Neural cell (in vitro differentiated cells): ENCODE measurements around the gene DNAH1. TPM values are rescaled to one million over a fixed set of nuclear protein-coding genes. Genes with fewer than 3 reads are reported as not detected.

ENCODE experiments used
- H2AFZ ChIP-seq: fragments of 200-600, 300-800 bp; sonication (generic), shearing (Covaris generic); 2 replicates; pipeline ENCODE4 v1.6.0; 2014; ENCODE audit warnings: low read depth, mild to moderate bottlenecking, antibody characterized with exemption, low read length, moderate library complexity
- H3F3A ChIP-seq: fragments of 200-600 bp; shearing (Covaris generic); 2 replicates; pipeline ENCODE4 v1.6.1; 2016; ENCODE audit warnings: mild to moderate bottlenecking, moderate library complexity, mixed read lengths, antibody characterized with exemption, low read length; ENCODE audit not compliant: insufficient read depth, poor library complexity, severe bottlenecking
- H3K27ac ChIP-seq: fragments of 200-600, 300-800 bp; sonication (generic), shearing (Covaris generic); 2 replicates; pipeline ENCODE4 v1.5.1; 2014; ENCODE audit warnings: mild to moderate bottlenecking, low read length, moderate library complexity
- H3K27me3 ChIP-seq: fragments of 300-800, 200-600 bp; sonication (generic), shearing (Covaris generic); 2 replicates; pipeline ENCODE4 v1.6.0; 2014; ENCODE audit warnings: mild to moderate bottlenecking, low read depth, low read length, moderate library complexity; ENCODE audit not compliant: insufficient read depth
- H3K36me3 ChIP-seq: fragments of 300-800, 200-600 bp; sonication (generic), shearing (Covaris generic); 2 replicates; pipeline ENCODE4 v1.5.1; 2014; ENCODE audit warnings: mild to moderate bottlenecking, antibody characterized with exemption, low read length, moderate library complexity; ENCODE audit not compliant: insufficient read depth
- H3K4me2 ChIP-seq: fragments of 300-800, 200-600 bp; sonication (generic), shearing (Covaris generic); 2 replicates; pipeline ENCODE4 v1.6.0; 2014; ENCODE audit warnings: mild to moderate bottlenecking, low read length
- H3K4me3 ChIP-seq: fragments of 300-800, 200-600 bp; sonication (generic), shearing (Covaris generic); 2 replicates; pipeline ENCODE4 v1.5.1; 2014; ENCODE audit warnings: mild to moderate bottlenecking, low read length, moderate library complexity
- H3K79me2 ChIP-seq: fragments of 200-600 bp; shearing (Covaris generic); replicated peaks from 2 replicates; pipeline ENCODE4 v1.6.0; 2014; ENCODE audit warnings: mild to moderate bottlenecking, low read length, moderate library complexity; ENCODE audit not compliant: insufficient read depth
- H3K9ac ChIP-seq: fragments of 300-800, 200-600 bp; sonication (generic), shearing (Covaris generic); 2 replicates; pipeline ENCODE4 v1.6.1; 2016; ENCODE audit warnings: mild to moderate bottlenecking, low read length, mixed read lengths
- H3K9me2 ChIP-seq: fragments of 200-600 bp; shearing (Covaris generic); 2 replicates; pipeline ENCODE4 v1.6.1; 2016; ENCODE audit warnings: mild to moderate bottlenecking, low read length, mixed read lengths; ENCODE audit not compliant: insufficient read depth
- H3K9me3 ChIP-seq: fragments of 200-600, 300-800 bp; sonication (generic), shearing (Covaris generic); 2 replicates; pipeline ENCODE4 v1.6.1; 2016; ENCODE audit warnings: mild to moderate bottlenecking, mixed run types, low read length, moderate library complexity, mixed read lengths
- H4K20me1 ChIP-seq: fragments of 200-600 bp; shearing (Covaris generic); 2 replicates; pipeline ENCODE4 v1.6.1; 2016; ENCODE audit warnings: mild to moderate bottlenecking, mixed run types; ENCODE audit not compliant: insufficient read depth
- EP300 ChIP-seq: fragments of 450-650 bp; conservative IDR thresholded peaks from 2 replicates; pipeline ENCODE4 v1.6.1; 2014; ENCODE audit warnings: antibody characterized with exemption, mild to moderate bottlenecking, moderate library complexity; ENCODE audit not compliant: poor library complexity, severe bottlenecking
- EZH2 ChIP-seq: fragments of 200-600, 300-800 bp; shearing (Covaris generic), sonication (generic); IDR thresholded peaks from 2 replicates; pipeline ENCODE4 v1.6.1; 2014; ENCODE audit warnings: antibody characterized with exemption, low read length, borderline replicate concordance, mild to moderate bottlenecking; ENCODE audit not compliant: insufficient read depth, poor library complexity, severe bottlenecking
- MXI1 ChIP-seq: fragments of 450-650 bp; conservative IDR thresholded peaks from 2 replicates; pipeline ENCODE4 v1.6.1; 2014; ENCODE audit warnings: antibody characterized with exemption, mild to moderate bottlenecking; ENCODE audit not compliant: poor library complexity, severe bottlenecking
- POLR2AphosphoS5 ChIP-seq: IDR thresholded peaks from 2 replicates; pipeline ENCODE4 v1.6.1; 2012
- RAD21 ChIP-seq: fragments of 450-650 bp; conservative IDR thresholded peaks from 2 replicates; pipeline ENCODE4 v1.6.1; 2014; ENCODE audit warnings: antibody characterized with exemption, mild to moderate bottlenecking, moderate library complexity
- SMC3 ChIP-seq: fragments of 450-650 bp; conservative IDR thresholded peaks from 2 replicates; pipeline ENCODE4 v1.6.1; 2014; ENCODE audit warnings: antibody characterized with exemption, mild to moderate bottlenecking, moderate library complexity; ENCODE audit not compliant: poor library complexity
- TAF1 ChIP-seq: IDR thresholded peaks from 2 replicates; pipeline ENCODE4 v1.6.1; 2012; ENCODE audit warnings: low read depth
- polyA plus RNA-seq: library from polyadenylated mRNA; depleted of rRNA; stranded (reverse); fragments of >200 nt; gene quantifications from 2 replicates; pipeline ENCODE4 v1.2.3, GENCODE V29; 2014
- TF ChIP-seq, protein P1 (sequence below): fragments of 450-650 bp; IDR thresholded peaks from 2 replicates; pipeline ENCODE4 v1.5.1; 2014; ENCODE audit warnings: antibody characterized with exemption, mild to moderate bottlenecking, moderate library complexity; ENCODE audit not compliant: poor library complexity, severe bottlenecking
- TF ChIP-seq, protein P2 (sequence below): IDR thresholded peaks from 2 replicates; pipeline ENCODE4 v1.6.1; 2012; ENCODE audit warnings: borderline replicate concordance

The DNAH1 gene
- polyA plus RNA-seq, 1 donor from 2014 or later, result 5.4 TPM

DNA sequence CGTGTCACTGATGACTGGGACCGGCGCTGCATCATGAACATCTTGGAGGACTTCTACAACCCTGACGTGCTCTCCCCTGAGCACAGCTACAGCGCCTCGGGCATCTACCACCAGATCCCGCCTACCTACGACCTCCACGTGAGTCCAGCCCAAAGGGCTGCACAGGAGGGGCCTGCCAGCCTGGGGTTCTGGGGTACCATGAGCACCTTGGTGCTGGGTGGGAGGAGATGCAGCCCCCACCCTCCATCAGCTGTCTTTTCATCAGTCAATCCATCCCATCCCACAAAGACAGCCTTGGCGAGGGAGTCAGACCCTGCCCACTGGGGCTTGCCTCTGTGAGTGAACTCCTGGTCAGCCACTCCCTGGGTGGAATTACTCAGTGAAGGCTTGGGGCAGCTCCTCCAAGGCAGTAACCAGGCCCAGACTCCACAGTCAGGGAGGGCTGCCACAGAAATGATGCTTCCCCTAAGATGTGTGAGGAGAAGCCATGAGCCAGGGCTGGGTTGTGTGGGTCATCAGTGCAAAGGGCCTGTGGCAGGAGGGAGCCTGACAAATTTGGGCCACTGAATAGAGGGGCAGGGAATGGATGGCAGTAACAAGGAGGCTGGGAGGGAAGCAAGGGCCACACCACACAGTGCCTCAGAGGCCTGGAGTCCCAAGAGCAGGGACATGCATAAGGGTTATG is 80.9 kb downstream of the DNAH1 start:
- no peaks in the 10 kb centered on the region for H4K20me1 ChIP-seq
- H2AFZ ChIP-seq, result no peak overlapping the region
- no peaks in the 10 kb centered on the region for H3F3A ChIP-seq
- H3K9me2 ChIP-seq, result no peaks in the 10 kb centered on the region
- TF ChIP-seq, protein P1, sequence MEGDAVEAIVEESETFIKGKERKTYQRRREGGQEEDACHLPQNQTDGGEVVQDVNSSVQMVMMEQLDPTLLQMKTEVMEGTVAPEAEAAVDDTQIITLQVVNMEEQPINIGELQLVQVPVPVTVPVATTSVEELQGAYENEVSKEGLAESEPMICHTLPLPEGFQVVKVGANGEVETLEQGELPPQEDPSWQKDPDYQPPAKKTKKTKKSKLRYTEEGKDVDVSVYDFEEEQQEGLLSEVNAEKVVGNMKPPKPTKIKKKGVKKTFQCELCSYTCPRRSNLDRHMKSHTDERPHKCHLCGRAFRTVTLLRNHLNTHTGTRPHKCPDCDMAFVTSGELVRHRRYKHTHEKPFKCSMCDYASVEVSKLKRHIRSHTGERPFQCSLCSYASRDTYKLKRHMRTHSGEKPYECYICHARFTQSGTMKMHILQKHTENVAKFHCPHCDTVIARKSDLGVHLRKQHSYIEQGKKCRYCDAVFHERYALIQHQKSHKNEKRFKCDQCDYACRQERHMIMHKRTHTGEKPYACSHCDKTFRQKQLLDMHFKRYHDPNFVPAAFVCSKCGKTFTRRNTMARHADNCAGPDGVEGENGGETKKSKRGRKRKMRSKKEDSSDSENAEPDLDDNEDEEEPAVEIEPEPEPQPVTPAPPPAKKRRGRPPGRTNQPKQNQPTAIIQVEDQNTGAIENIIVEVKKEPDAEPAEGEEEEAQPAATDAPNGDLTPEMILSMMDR, result no peak
- TF ChIP-seq, protein P2, sequence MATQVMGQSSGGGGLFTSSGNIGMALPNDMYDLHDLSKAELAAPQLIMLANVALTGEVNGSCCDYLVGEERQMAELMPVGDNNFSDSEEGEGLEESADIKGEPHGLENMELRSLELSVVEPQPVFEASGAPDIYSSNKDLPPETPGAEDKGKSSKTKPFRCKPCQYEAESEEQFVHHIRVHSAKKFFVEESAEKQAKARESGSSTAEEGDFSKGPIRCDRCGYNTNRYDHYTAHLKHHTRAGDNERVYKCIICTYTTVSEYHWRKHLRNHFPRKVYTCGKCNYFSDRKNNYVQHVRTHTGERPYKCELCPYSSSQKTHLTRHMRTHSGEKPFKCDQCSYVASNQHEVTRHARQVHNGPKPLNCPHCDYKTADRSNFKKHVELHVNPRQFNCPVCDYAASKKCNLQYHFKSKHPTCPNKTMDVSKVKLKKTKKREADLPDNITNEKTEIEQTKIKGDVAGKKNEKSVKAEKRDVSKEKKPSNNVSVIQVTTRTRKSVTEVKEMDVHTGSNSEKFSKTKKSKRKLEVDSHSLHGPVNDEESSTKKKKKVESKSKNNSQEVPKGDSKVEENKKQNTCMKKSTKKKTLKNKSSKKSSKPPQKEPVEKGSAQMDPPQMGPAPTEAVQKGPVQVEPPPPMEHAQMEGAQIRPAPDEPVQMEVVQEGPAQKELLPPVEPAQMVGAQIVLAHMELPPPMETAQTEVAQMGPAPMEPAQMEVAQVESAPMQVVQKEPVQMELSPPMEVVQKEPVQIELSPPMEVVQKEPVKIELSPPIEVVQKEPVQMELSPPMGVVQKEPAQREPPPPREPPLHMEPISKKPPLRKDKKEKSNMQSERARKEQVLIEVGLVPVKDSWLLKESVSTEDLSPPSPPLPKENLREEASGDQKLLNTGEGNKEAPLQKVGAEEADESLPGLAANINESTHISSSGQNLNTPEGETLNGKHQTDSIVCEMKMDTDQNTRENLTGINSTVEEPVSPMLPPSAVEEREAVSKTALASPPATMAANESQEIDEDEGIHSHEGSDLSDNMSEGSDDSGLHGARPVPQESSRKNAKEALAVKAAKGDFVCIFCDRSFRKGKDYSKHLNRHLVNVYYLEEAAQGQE, result no peak
- TF ChIP-seq EP300 (no peak), MXI1 (no peak), POLR2AphosphoS5 (no peak), TAF1 (no peak), RAD21 (no peak), EZH2 (no peak), SMC3 (no peak)
- H3K27me3 ChIP-seq, result no peaks in the 10 kb centered on the region
- H3K4me2 ChIP-seq, result no peak overlapping the region
- H3K79me2 ChIP-seq, result no peaks in the 10 kb centered on the region
- H3K9ac ChIP-seq, result no peak overlapping the region
- H3K27ac ChIP-seq, result no peak overlapping the region
- H3K4me3 ChIP-seq, result no peak overlapping the region
- H3K36me3 ChIP-seq, result no peaks in the 10 kb centered on the region
- no peaks in the 10 kb centered on the region for H3K9me3 ChIP-seq

DNA sequence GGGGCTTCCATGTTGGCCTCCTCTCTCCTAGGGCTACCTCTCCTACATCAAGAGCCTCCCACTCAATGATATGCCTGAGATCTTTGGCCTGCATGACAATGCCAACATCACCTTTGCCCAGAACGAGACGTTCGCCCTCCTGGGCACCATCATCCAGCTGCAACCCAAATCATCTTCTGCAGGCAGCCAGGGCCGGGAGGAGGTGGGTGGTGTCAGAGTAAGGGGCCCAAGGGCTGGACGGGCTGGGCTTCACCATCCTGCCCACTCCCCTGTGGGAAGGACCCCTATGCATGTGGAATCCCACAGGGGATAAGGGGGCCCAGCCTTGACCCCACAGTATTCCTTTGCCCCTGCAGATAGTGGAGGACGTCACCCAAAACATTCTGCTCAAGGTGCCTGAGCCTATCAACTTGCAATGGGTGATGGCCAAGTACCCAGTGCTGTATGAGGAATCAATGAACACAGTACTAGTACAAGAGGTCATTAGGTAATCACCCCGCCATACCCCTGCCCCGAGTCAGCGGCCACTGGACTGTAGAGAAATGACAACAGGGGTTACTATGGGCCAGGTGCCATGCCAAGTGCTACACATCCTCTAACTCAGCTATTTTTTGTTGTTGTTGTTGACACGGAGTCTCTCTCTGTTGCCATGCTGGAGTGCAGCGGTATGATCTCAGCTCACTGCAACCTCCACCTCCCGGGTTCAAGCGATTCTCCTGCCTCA is 81.7 kb downstream of the DNAH1 start:
- H3K36me3 ChIP-seq, result no peaks in the 10 kb centered on the region
- no peak overlapping the region for H3K27ac ChIP-seq
- H3K4me3 ChIP-seq, result no peak overlapping the region
- H3K9me3 ChIP-seq, result no peaks in the 10 kb centered on the region
- H2AFZ ChIP-seq, result no peak overlapping the region
- H4K20me1 ChIP-seq, result no peaks in the 10 kb centered on the region
- H3K9me2 ChIP-seq, result no peaks in the 10 kb centered on the region
- H3K4me2 ChIP-seq, result no peak overlapping the region
- no peak for TF ChIP-seq POLR2AphosphoS5
- TF ChIP-seq, protein P1, result no peak
- no peak overlapping the region for H3K9ac ChIP-seq
- H3K27me3 ChIP-seq, result no peaks in the 10 kb centered on the region
- no peaks in the 10 kb centered on the region for H3F3A ChIP-seq
- H3K79me2 ChIP-seq, result no peaks in the 10 kb centered on the region
